Vagina (tissue), 2 donors: ENCODE results near the gene CBFA2T2. TPM values are rescaled to one million over a fixed set of nuclear protein-coding genes. Genes with fewer than 3 reads are reported as not detected.

Source experiments
- DNase-seq, 2 donors: peaks; one replicate each; pipeline ENCODE4 v3.0.0-alpha.2; 2017; ENCODE audit errors: extremely low spot score in 2 of 2
- H3K27ac ChIP-seq: fragments of 200-600 bp; sonication (generic); one replicate; pipeline ENCODE4 v1.5.1; 2019
- H3K27me3 ChIP-seq: fragments of 200-600 bp; sonication (generic); one replicate; pipeline ENCODE4 v1.5.1; 2019
- H3K36me3 ChIP-seq, 2 donors: fragments of 200-600 bp; sonication (generic); one replicate each; pipeline ENCODE4 v1.5.1; 2017 to 2019
- H3K4me1 ChIP-seq: fragments of 200-600 bp; sonication (generic); one replicate; pipeline ENCODE4 v1.5.1; 2019
- H3K4me3 ChIP-seq, 2 donors: fragments of 200-600 bp; sonication (generic); 1 replicate in 1 of 2; 2 replicates in 1 of 2; pipeline ENCODE4 v1.5.1; 2016 to 2019
- H3K9me3 ChIP-seq: fragments of 200-600 bp; sonication (generic); one replicate; pipeline ENCODE4 v1.5.1; 2019
- POLR2A ChIP-seq, 2 donors: fragments of 450-650 bp; IDR thresholded peaks; one replicate each; pipeline ENCODE4 v1.6.1; 2017; ENCODE audit warnings: antibody characterized with exemption in 2 of 2, mild to moderate bottlenecking in 2 of 2, moderate library complexity in 2 of 2
- POLR2AphosphoS5 ChIP-seq, 2 donors: sonication (generic); formaldehyde crosslinking; IDR thresholded peaks; one replicate each; pipeline ENCODE4 v1.9.0; 2017; ENCODE audit warnings: antibody characterized with exemption in 2 of 2, mild to moderate bottlenecking in 2 of 2, low read depth in 1 of 2; ENCODE audit not compliant: insufficient read depth in 1 of 2
- intact Hi-C: fragments of 100-400 bp; cut with DNase I; formaldehyde crosslinking; loops from one replicate; pipeline ENCODE4 v1.15.1; 2023
- total RNA-seq: library from RNA; depleted of rRNA; stranded (reverse); fragments of >200 nt; gene quantifications from one replicate; pipeline ENCODE4 v1.2.3, GENCODE V29; 2016
- TF ChIP-seq, protein P1 (sequence below), 3 experiments: fragments of 450-650 bp in 2 of 3; fragments of 200-600 bp in 1 of 3; sonication (generic) in 1 of 3; IDR thresholded peaks; one replicate each; pipeline ENCODE4 v1.5.1; 2017 to 2019; ENCODE audit warnings: antibody characterized with exemption in 3 of 3, mild to moderate bottlenecking in 2 of 3, moderate library complexity in 2 of 3

Gene CBFA2T2
- total RNA-seq, 1 donor from 2014 or later, result 34.9 TPM

DNA sequence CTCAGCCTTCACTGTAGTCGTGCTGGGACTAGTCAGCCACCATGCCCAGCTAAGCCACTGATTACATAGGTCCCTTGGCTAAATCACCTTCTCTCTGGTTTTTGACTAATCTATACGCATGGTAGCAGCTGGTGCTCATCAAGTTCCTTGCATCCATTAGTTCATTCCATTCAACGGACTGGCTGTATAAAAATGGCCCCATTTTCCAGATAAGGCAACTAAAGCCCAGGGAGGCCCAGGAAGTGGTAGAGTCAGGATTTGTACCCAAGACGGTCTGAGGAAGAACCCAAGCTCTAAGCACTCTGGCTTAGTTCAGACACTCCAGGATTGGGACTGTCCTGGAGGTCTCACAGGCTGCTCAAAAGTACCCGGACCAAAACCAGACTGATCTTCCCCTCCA lies 191.4 kb downstream of the CBFA2T2 start:
- Histone ChIP-seq H3K4me1 (peaks cover 22% of the 10 kb centered on the region), H3K27me3 (no peaks in the 10 kb centered on the region), H3K9me3 (no peaks in the 10 kb centered on the region), H3K27ac (no peak overlapping the region), H3K36me3 (no peaks in the 10 kb centered on the region), H3K4me3 (no peak overlapping the region)
- TF ChIP-seq, protein P1, sequence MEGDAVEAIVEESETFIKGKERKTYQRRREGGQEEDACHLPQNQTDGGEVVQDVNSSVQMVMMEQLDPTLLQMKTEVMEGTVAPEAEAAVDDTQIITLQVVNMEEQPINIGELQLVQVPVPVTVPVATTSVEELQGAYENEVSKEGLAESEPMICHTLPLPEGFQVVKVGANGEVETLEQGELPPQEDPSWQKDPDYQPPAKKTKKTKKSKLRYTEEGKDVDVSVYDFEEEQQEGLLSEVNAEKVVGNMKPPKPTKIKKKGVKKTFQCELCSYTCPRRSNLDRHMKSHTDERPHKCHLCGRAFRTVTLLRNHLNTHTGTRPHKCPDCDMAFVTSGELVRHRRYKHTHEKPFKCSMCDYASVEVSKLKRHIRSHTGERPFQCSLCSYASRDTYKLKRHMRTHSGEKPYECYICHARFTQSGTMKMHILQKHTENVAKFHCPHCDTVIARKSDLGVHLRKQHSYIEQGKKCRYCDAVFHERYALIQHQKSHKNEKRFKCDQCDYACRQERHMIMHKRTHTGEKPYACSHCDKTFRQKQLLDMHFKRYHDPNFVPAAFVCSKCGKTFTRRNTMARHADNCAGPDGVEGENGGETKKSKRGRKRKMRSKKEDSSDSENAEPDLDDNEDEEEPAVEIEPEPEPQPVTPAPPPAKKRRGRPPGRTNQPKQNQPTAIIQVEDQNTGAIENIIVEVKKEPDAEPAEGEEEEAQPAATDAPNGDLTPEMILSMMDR (IDR thresholded peaks at IDR 0.05), result no peak
- TF ChIP-seq POLR2A (IDR thresholded peaks at IDR 0.05) (no peak), POLR2AphosphoS5 (IDR thresholded peaks at IDR 0.05; ENCODE audit: insufficient read depth in 1 of 2, low read depth in 1 of 2) (no peak)
- intact Hi-C loops, result no loop called here
- no peak for DNase-seq

GRCh38 chr20:33681728-33682353 lies 191.9 kb downstream of the CBFA2T2 start:
- H3K27me3 ChIP-seq, result no peaks in the 10 kb centered on the region
- no peak overlapping the region for H3K27ac ChIP-seq
- H3K36me3 ChIP-seq, result no peaks in the 10 kb centered on the region
- no peak for DNase-seq
- no peaks in the 10 kb centered on the region for H3K9me3 ChIP-seq
- peaks cover 20% of the 10 kb centered on the region for H3K4me1 ChIP-seq
- H3K4me3 ChIP-seq, result no peak overlapping the region
- no peak for TF ChIP-seq POLR2AphosphoS5 (IDR thresholded peaks at IDR 0.05; ENCODE audit: insufficient read depth in 1 of 2, low read depth in 1 of 2)
- TF ChIP-seq, protein P1 (IDR thresholded peaks at IDR 0.05), result no peak
- TF ChIP-seq POLR2A (IDR thresholded peaks at IDR 0.05), result no peak
- intact Hi-C loops, result no loop called here

DNA sequence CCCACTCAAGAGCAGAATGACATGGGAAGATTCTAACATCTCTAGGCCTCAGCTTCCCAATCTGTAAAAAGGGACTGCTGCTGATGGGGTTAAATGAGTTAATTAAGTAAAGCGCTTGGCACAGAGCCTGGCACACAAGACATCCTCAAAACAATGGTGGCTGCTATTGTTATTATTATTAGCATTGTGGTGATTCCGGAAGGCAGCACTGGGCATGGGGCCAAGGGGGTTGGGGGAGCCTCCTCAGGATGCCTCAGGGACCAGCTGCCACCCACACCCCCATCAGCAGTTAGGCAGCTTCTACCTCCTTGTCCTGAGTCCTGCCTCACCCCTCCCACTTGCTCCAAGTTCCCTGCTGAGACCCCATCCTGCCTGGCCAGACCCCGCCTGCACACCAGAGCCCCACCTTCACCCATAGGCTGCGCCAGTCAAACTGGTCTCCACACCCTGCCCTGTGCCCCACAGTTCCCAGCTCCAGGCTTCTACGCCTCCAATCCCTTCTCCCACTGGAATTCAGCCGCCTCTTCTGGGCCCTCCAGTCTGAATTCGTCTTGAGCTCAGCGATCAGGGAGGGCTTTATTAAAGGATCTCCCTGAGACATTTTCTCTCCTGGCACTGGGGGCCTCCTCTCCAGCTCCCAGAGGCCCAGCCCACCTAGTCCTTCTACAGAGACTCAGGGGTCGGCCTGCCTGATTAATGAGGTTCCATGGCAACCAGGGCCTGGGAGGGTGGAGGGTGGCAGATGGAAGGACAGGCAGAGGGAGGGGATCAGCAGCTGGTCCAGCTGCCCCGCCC lies 194.8 kb downstream of the CBFA2T2 start:
- no peak for TF ChIP-seq POLR2AphosphoS5 (IDR thresholded peaks at IDR 0.05; ENCODE audit: insufficient read depth in 1 of 2, low read depth in 1 of 2)
- TF ChIP-seq, protein P1 (IDR thresholded peaks at IDR 0.05), result no peak
- DNase-seq, result no peak
- Histone ChIP-seq H3K27ac (peak overlapping the region; percentile 23), H3K4me3 (no peak overlapping the region), H3K27me3 (no peaks in the 10 kb centered on the region), H3K4me1 (peaks cover 19% of the 10 kb centered on the region), H3K9me3 (no peaks in the 10 kb centered on the region), H3K36me3 (no peaks in the 10 kb centered on the region)
- intact Hi-C loops, result no loop called here

- Histone ChIP-seq H3K9me3 (no peaks in the 10 kb centered on the region), H3K27ac (peak overlapping the region; percentile 23), H3K36me3 (no peaks in the 10 kb centered on the region), H3K27me3 (no peaks in the 10 kb centered on the region), H3K4me3 (peak overlapping the region; percentile 35 to 59), H3K4me1 (peaks cover 19% of the 10 kb centered on the region)
- intact Hi-C loops, result no loop called here
- TF ChIP-seq, protein P1 (IDR thresholded peaks at IDR 0.05), result no peak
- TF ChIP-seq POLR2AphosphoS5 (IDR thresholded peaks at IDR 0.05; ENCODE audit: insufficient read depth in 1 of 2, low read depth in 1 of 2) (no peak), POLR2A (IDR thresholded peaks at IDR 0.05) (no peak)
- no peak for DNase-seq
Measured at GRCh38 chr20:33685328-33686099, 195.6 kb downstream of the CBFA2T2 start.
